Measurements from ENCODE around the gene CRYM.
"Not testable (repeated sequence)": the region's sequence is repeated elsewhere in the genome, so short reads cannot be mapped to it uniquely, and the experiment has no call there.

The CRYM gene

DNA sequence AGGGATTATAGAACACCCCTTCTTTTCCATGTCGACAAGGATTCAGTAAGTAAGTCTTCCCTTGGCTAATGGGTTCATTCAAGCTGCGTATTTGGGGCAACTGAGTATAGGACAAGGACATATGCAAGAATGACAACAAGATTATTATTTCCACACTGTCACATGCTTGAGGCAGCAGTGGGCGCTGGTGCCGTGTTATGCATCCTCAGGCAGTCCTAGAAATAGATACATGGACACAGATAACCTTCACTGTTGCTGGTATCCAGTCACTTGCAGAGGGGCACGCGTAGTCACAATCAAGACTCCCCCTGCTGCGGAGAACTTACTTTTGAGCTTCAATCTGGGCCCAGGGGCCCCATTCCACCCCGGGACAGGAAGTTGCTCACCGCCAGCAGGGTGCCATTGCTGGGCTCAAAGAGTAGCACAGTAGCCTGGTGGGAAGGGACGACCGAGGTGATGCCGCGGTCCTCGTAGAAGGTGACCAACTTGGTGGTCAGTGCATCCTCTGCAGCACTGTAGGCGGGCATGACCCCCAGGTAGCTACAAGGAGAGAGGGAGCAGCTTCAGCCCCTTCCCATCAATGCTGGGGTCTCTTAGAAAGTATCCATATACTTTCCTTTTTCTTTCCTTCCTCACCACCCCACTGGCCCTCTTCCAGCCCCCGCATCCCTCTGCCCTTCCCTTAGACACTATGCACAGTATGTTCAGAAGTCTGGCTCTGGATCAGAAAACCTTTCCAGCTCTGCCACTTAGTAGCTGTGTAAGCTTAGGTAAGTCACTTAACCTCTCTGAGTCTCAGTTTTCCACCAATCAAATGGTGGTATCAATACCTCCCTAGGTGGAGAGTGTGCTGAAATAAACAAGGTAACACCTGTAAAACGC, 804 bp downstream of the CRYM start:
- peak; percentile 44 for DNase-seq

DNA sequence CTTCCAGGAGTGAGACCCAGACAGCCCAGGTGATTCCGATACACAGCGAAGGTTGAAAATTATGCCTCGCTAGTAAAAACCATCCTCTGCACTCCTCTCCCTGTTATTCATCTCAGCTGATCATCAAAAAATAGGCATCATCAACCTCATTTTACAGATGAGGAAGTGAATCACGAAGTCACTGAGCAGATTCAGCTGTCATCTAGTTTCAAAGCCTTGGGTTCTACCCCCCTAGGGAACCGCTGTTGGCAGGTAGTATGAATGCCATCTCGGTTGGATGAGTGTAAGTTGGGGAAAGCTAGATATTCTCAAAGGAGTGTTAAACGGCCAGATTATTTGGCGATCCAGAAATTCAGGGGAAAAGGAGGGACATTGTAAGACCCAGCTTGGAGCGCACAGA, 2.0 kb downstream of the CRYM start:
- no peak for DNase-seq

GRCh38 chr16:21275529-21275928, 2.6 kb downstream of the CRYM start:
- DNase-seq, result no peak

- DNase-seq, result no peak
Observed at GRCh38 chr16:21274172-21274726, 3.8 kb downstream of the CRYM start.

DNA sequence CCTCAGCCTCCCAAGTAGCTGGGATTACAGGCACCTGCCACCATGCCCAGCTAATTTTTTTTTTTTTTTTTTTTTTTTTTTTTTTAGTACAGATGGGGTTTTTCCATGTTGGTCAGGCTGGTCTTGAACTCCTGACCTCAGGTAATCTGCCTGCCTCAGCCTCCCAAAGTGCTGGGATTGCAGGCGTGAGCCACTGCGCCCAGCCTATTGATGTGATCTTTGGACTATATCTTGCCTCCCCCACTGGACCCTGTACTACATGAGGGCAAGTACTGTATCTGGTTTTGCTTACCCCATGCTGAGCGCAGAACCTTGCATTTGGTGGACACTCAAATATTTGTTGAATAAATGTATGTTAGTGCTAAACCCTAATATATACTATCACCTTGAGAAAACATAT, 5.3 kb downstream of the CRYM start:
- not testable (repeated sequence) for DNase-seq

DNA sequence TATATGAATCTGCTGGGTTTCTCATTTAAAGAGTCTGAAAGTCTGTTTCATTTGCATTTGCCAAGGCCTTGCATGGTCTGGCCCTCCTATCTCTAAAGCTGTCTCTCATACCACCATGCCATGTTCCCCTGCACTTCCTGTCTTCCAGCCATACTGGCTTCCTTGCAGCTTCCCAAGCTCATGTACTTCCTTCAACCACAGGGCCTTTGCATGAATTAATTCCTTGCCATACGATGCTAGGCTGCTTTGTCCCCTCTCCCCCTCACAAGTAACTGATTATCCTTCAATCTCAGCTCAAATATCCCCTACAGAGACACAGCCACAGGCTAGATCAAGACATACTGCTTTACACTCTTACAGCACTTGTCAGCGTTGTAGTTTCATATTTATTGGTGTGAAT, 5.8 kb downstream of the CRYM start:
- DNase-seq, result no peak

DNA sequence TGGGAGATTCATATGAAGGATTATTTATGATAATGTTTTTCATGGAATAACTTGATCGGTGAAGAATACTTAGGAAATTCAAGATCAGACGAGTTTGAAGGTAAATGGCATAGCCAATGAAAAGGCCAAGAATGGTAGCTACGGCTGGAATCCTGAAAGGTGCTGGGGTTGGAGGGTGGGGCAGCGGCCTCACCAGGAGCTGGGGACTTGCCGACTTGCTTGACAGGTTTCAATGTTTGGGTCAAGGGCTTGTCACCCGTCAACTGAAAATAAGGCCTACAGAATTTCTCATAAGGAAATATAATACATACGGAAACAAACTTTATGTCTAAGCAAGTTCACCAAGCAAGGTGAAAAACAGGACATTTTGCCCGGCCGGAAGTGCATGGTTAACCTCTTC, 9.9 kb downstream of the CRYM start:
- no peak for DNase-seq

DNA sequence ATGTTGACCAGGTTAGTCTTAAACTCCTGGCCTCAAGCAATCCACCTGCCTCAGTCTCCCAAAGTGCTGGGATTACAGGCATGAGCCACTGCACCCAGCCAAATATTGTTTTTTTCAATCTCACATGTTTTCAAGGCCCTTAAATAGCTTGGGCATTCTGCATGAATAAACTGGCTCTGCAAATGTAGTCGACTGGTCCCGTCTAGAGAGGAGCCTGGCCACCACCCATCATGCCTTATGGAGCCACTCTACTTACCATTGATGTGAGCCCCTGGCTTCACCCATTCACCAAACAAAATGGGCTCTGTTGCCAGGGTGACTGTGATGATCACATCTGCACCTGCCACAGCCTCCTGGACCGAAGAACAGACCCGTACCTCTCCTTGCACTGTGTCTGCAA, 10.8 kb downstream of the CRYM start:
- DNase-seq, result no peak

GRCh38 chr16:21265104-21265837, 12.8 kb downstream of the CRYM start:
- DNase-seq, result no peak

- no peak for DNase-seq
Observed at GRCh38 chr16:21264571-21265036, 13.5 kb downstream of the CRYM start.

DNA sequence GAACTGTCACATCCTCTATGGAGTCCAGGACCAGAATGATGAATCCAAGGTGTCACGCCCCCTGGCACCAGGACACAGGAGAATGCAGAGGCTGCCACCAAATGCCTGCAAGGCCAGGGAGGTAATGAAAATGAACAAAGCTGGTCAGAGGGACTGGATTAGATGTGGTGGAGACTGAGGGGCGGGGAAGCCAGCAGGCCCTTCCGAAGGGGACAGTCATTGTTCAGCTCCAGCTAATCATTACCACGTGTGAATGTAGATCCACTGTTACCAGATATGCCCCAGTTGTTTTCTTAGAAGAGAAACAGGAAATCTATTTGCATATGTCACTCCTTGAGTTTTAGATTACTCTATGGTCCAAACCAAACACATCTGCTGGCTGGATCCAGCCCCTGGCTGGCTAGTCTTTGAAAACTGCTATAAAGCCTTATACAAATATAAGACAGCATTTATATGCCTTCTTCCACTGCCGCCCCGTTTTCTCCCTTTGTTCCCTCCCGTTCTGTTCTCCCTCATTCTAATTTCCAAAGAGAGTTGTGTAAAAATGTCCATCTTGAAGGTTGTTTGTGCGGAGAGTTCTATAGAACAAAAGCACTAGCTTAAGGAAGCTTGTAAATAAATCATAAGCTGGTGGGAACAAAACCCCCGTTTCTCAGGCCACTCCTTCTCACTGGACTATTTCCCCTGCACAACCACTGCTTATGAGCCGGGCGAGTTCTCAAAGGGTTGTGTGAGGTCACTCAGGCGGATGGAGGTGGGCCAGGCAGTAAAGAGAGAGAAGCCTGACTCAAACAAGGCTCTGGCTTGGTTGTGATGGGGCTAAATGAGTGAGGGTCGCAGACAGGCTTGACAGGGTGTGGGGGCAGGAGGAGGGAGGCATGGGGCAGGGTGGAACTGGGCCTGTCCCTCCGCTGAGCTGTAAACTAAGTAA, 14.2 kb downstream of the CRYM start:
- DNase-seq, result no peak

DNA sequence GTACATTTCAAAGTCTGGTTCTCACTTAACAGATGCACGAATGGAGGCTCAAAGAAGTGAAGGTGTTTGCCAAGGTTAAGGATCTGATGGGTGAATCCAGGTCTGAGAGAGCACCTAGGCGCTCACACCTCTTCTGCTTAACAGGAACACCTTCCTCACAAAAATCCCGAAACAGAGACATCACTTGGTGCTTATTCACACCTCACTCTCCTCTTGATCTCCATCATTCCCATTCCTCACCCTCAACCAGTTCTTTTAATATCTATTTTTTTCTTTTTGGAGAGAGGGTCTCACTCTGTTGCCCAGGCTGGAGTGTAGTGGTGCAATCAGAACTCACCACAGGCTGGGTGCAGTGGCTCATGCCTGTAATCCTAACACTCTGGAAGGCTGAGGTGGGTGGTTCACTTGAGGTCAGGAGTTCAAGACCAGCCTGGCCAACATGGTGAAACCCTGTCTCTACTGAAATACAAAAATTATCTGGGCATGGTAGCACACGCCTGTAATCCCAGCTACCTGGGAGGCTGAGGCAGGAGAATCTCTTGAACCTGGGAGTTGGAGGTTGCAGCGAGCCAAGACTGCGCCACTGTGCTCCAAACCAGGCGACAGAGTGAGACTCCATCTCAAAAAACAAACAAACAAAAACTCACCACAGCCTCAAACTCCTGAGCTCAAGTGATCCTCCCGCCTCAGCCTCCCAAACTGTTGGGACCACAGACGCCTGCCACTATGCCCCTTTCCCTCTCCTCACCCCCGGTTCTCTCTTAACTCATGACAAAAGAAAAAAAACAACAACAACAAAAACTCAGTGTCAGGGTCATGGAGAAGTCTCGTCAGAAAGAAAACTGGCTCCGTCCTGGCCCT, 15.1 kb downstream of the CRYM start:
- no peak for DNase-seq

DNA sequence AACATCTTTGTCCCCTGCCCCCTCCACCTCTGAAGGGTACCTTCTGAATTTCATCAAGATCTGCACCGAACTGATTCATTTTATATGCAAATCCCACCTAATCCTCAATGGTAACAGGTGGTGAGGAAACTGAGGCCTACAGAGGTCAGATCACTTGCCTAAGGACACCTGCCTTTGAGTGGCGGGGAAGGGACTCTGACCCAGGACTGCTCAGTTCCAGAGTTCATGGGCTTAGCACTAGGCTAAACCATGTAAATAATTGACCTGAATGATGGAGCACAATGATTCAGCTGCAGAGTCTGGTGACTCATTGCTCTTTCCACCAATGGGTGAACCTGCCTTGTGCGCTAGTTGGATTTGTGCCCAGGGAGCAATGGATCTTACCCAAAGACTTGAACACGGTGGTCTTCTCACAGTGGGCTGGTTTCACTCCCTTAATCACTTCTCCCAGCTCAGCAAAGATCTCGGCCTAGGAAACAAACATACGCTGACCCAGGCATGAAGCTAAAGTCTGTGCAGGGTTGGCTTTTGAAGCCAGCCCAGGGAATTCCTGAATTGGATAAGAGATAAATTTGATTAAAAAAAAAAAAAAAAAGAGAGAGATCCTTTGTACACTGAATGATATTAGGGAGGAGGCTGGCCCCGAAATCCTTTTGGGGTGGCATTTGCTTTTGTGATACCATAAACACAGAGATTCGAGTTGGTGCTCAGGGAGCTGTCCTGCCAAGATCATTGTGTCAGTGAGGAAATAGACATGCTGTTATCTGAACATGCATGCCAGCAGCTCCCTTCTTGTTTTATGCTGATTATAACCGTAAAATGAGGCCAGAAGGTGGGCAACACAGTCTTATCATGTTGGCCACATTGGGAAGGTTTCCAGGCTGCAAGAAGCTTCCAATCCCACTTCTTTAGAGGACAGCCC, 17.0 kb downstream of the CRYM start:
- no peak for DNase-seq

- DNase-seq, result no peak
Observed at GRCh38 chr16:21257284-21257683, 20.8 kb downstream of the CRYM start.

DNA sequence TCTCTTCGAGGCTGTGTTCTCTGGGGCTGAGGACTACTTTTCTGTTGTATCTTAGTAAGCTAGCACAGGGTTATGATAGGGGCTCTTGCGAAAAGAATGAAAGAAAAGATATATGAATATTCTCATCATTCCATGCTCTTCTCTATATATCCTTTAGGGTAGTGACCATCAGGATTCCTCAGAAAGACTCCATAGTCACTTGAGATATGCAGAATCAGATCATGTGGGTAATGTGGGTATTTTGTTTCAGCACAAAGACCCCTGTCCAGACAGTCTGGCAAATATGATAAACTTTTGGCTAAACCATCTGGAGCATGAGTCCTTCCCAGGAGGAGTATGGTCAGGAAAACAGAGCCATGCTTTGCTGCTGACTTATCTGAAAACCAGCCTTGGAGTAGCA, 21.5 kb downstream of the CRYM start:
- no peak for DNase-seq

DNA sequence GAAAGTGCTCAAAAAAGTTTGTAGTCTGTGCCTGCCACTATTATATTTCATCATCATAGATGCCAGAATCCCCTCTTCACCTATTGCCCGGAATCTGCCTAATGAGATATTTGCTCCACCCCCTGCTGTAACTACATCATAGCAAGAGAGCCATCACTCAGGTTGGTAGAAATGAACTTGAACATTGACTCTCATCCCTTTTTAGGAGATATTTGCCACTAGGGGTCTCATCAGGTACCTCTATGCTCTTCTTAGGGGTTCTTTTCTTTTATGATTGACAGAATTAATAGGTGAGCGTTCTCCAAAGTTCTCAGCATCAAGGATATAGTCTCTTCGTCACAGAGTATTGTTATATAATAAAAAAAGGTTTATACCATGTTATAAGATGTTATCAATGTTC, 24.6 kb downstream of the CRYM start:
- DNase-seq, result no peak

DNA sequence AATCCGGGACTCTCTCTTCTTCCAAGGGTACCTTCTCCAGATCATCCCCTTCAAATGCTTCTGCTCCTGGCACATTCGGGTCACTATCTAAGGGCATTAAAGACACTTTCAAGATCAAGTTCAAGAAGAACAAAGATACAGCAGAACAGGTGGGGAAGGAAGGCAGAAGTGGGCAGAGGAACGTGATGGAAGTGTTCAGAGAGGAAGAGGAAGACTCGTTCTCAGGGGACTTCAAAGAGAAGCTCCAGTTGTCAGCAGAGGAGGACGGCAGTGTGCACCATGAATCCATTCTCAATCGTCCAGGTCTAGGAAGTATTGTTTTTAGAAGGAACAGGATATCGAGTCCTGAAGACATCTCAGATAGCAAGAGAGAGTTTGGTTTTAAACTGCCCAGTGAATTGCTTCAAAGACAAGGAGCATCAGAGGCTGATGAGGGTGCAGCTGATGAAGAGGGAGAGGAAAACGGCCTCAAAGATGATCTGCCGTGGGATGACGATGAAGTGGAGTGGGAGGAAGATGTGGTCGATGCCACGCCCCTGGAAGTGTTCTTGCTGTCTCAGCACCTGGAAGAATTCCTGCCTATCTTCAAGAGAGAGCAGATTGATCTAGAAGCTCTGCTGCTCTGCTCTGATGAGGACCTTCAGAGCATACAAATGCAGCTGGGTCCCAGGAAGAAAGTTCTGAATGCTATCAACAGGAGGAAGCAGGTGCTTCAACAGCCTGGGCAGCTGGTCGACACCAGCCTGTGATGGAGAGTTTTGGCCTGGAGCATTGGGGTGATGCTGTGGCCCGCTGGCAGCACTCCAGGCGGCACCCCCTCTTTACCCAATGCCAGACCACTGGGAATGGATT, 27.8 kb downstream of the CRYM start:
- DNase-seq, result no peak

DNA sequence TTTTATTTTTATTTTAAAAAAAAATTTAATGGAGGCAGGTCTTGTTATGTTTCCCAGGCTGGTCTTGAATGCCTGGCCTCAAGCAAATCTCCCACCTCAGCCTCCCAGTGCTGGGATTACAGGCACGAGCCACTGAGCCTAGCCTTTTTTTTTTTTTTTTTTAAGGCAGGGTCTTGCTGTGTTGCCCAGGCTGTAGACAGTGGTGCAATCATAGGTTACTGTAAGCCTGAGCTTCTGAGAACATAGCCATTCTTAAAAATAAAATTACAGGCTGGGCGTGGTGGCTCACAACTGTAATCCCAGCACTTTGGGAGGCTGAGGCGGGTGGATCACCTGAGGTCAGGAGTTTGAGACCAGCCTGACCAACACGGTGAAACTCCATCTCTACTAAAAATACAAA, 29.9 kb downstream of the CRYM start:
- DNase-seq, result not testable (repeated sequence)

DNA sequence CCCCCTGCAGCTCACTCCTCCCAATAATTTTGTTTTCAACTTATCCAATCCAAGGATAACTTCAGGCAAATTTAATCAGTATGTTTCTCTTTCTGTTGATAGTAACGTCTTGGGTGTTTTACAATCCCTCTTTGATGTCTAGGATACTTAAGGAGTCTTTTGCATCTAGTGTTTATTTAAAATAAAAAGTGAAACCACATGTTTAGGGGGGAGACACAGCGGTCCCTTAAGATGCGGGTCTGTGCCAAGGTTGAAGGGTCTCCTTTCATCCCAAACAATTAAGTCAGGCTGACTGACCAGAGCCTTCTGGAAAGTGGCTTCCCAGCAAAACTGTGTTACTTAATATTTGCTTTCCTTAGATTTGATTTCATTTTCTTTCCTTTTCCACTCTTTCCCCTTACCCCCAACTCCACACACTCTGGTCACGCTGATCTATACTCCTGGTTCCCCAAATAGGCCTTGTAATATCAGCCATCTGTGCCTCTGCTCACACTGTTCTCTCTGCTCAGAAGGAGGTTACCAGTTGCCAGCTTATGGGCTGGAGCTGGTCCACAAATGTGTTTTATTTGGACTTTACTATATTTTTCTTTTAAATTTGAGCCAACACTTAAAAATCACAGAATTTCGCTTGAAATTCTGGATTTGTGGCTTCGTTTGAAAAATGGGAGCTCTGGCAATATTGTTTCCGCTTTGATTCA, 33.4 kb downstream of the CRYM start:
- DNase-seq, result no peak

Measured in NCI-H2171 (cell line).